Glutamatergic neuron (in vitro differentiated cells): ENCODE data around the gene DENND10. TPM values are rescaled to one million over a fixed set of nuclear protein-coding genes. Genes with fewer than 3 reads are reported as not detected.
"Not testable (repeated sequence)": the region's sequence is repeated elsewhere in the genome, so short reads cannot be mapped to it uniquely, and the experiment has no call there.

Source experiments
- DNase-seq: peaks from one replicate; pipeline ENCODE4 v3.0.0; 2022
- H3K27ac Mint-ChIP-seq: one replicate; pipeline ENCODE4 v1.8.0; 2020; ENCODE audit warnings: mild to moderate bottlenecking, mixed read lengths, inconsistent platforms; ENCODE audit not compliant: unreplicated experiment
- H3K27me3 Mint-ChIP-seq: one replicate; pipeline ENCODE4 v1.8.0; 2020; ENCODE audit warnings: mild to moderate bottlenecking, moderate library complexity, mixed read lengths, inconsistent platforms; ENCODE audit not compliant: unreplicated experiment
- H3K36me3 Mint-ChIP-seq: one replicate; pipeline ENCODE4 v1.8.0; 2020; ENCODE audit warnings: mild to moderate bottlenecking, mixed read lengths, inconsistent platforms; ENCODE audit not compliant: unreplicated experiment
- H3K4me1 Mint-ChIP-seq: one replicate; pipeline ENCODE4 v1.8.0; 2020; ENCODE audit warnings: mild to moderate bottlenecking, low read depth, mixed read lengths, inconsistent platforms; ENCODE audit not compliant: unreplicated experiment
- H3K4me3 Mint-ChIP-seq: one replicate; pipeline ENCODE4 v1.8.0; 2020; ENCODE audit warnings: mild to moderate bottlenecking, mixed read lengths, inconsistent platforms; ENCODE audit not compliant: unreplicated experiment
- H3K9me3 Mint-ChIP-seq: one replicate; pipeline ENCODE4 v1.8.0; 2020; ENCODE audit warnings: mild to moderate bottlenecking, moderate library complexity, mixed read lengths, inconsistent platforms; ENCODE audit not compliant: unreplicated experiment
- CTCF ChIP-seq: fragments of 200-600 bp; sonication (generic); IDR thresholded peaks from one replicate; pipeline ENCODE4 v1.5.0; 2021; ENCODE audit not compliant: partially characterized antibody, unreplicated experiment
- total RNA-seq: library from RNA; stranded (reverse); fragmentation: NEBNext Ultra II Directional; extraction: Animal tissue kit (Norgen Biotek cat#: 25700); gene quantifications from one replicate; pipeline ENCODE4 v1.2.1, GENCODE V29; 2021; ENCODE audit not compliant: unreplicated experiment

Gene DENND10
- total RNA-seq, 1 donor from 2014 or later: 39.9 TPM

- H3K27me3 Mint-ChIP-seq: peaks cover 2% of the 10 kb centered on the region
- TF ChIP-seq CTCF: no peak
- peaks cover 3% of the 10 kb centered on the region for H3K4me1 Mint-ChIP-seq
- H3K9me3 Mint-ChIP-seq: peaks cover 4% of the 10 kb centered on the region
- H3K27ac Mint-ChIP-seq: no peak overlapping the region
- no peak overlapping the region for H3K4me3 Mint-ChIP-seq
- DNase-seq: no peak
- H3K36me3 Mint-ChIP-seq: no peaks in the 10 kb centered on the region
Observed at GRCh38 chr10:119090026-119090795, 13.7 kb upstream of the DENND10 start.

GRCh38 chr10:119090968-119091367, 12.9 kb upstream of the DENND10 start:
- Mint-ChIP-seq H3K4me1 (no peaks in the 10 kb centered on the region), H3K27ac (no peak overlapping the region), H3K36me3 (no peaks in the 10 kb centered on the region), H3K9me3 (peaks cover 4% of the 10 kb centered on the region), H3K27me3 (peaks cover 2% of the 10 kb centered on the region), H3K4me3 (no peak overlapping the region)
- no peak for DNase-seq
- TF ChIP-seq CTCF: no peak

- DNase-seq: no peak
- H3K27ac Mint-ChIP-seq: no peak overlapping the region
- H3K4me1 Mint-ChIP-seq: no peaks in the 10 kb centered on the region
- H3K27me3 Mint-ChIP-seq: no peaks in the 10 kb centered on the region
- TF ChIP-seq CTCF: no peak
- no peak overlapping the region for H3K4me3 Mint-ChIP-seq
- peaks cover 2% of the 10 kb centered on the region for H3K9me3 Mint-ChIP-seq
- no peaks in the 10 kb centered on the region for H3K36me3 Mint-ChIP-seq
Observed at GRCh38 chr10:119095640-119096039, 8.3 kb upstream of the DENND10 start.

- H3K27me3 Mint-ChIP-seq, H3K4me1 Mint-ChIP-seq, H3K27ac Mint-ChIP-seq, DNase-seq, H3K4me3 Mint-ChIP-seq, H3K9me3 Mint-ChIP-seq, H3K36me3 Mint-ChIP-seq: not testable (repeated sequence)
Observed at GRCh38 chr10:119096641-119097415, 7.1 kb upstream of the DENND10 start.

- DNase-seq: no peak
- H3K27ac Mint-ChIP-seq: no peak overlapping the region
- TF ChIP-seq CTCF: no peak
- H3K9me3 Mint-ChIP-seq: peaks cover 4% of the 10 kb centered on the region
- no peak overlapping the region for H3K4me3 Mint-ChIP-seq
- peaks cover under 1% of the 10 kb centered on the region for H3K4me1 Mint-ChIP-seq
- H3K36me3 Mint-ChIP-seq: no peaks in the 10 kb centered on the region
- H3K27me3 Mint-ChIP-seq: peaks cover 3% of the 10 kb centered on the region
Observed at GRCh38 chr10:119098576-119098975, 5.3 kb upstream of the DENND10 start.
